SJCRH30 (cell line): ENCODE data around the gene FAM50B. TPM values are rescaled to one million over a fixed set of nuclear protein-coding genes. Genes with fewer than 3 reads are reported as not detected.

Source experiments
- DNase-seq, 2 experiments: peaks; one replicate each; pipeline ENCODE4 v3.0.0-alpha.2; 2015 to 2020
- H3K27ac ChIP-seq: fragments of 250-450 bp; sonication (Bioruptor Pico); 2 replicates; pipeline ENCODE4 v1.5.1; 2020; ENCODE audit warnings: mild to moderate bottlenecking, moderate library complexity
- H3K27me3 ChIP-seq: fragments of 250-450 bp; sonication (Bioruptor Pico); 2 replicates; pipeline ENCODE4 v1.5.1; 2020; ENCODE audit warnings: mild to moderate bottlenecking, moderate library complexity
- H3K36me3 ChIP-seq: fragments of 250-450 bp; sonication (Bioruptor Pico); 2 replicates; pipeline ENCODE4 v1.5.1; 2020; ENCODE audit warnings: mild to moderate bottlenecking, moderate library complexity
- H3K4me1 ChIP-seq: fragments of 250-450 bp; sonication (Bioruptor Pico); 2 replicates; pipeline ENCODE4 v1.5.1; 2020; ENCODE audit warnings: mild to moderate bottlenecking, moderate library complexity
- H3K4me3 ChIP-seq: fragments of 250-450 bp; sonication (Bioruptor Pico); 2 replicates; pipeline ENCODE4 v1.5.1; 2020; ENCODE audit warnings: mild to moderate bottlenecking, moderate library complexity
- H3K9me3 ChIP-seq: fragments of 250-450 bp; sonication (Bioruptor Pico); replicated peaks from 2 replicates; pipeline ENCODE4 v1.5.1; 2020; ENCODE audit warnings: mild to moderate bottlenecking, moderate library complexity
- total RNA-seq: library from RNA; depleted of rRNA; stranded (reverse); fragments of >200 nt; shearing (Covaris generic); gene quantifications from 2 replicates; pipeline ENCODE4 v1.2.3, GENCODE V29; 2014

Gene FAM50B
- total RNA-seq, 1 experiment from 2014 or later = 1.1 TPM

DNA sequence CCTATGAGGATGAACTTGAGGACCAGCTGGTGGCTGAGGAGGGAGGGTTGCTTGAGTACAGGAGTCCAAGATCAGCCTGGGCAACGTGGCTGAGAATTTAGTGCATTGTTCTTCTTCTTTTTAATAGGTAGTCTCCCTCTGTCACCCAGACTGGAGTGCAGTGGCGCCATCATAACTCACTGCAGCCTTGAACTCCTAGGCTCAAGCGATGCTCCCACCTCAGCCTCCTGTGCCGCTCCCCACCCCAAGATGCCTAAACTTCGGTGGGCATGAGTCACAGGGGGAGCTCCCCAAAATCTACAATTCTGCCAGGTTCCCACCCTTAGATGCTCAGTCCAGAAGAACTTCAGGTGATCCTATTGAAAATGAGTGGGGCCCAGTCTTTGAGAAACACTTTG is 21.4 kb downstream of the FAM50B start:
- no peak overlapping the region for H3K27ac ChIP-seq
- no peaks in the 10 kb centered on the region for H3K9me3 ChIP-seq
- no peaks in the 10 kb centered on the region for H3K27me3 ChIP-seq
- DNase-seq = no peak
- H3K36me3 ChIP-seq = no peaks in the 10 kb centered on the region
- H3K4me1 ChIP-seq = no peaks in the 10 kb centered on the region
- no peak overlapping the region for H3K4me3 ChIP-seq

DNA sequence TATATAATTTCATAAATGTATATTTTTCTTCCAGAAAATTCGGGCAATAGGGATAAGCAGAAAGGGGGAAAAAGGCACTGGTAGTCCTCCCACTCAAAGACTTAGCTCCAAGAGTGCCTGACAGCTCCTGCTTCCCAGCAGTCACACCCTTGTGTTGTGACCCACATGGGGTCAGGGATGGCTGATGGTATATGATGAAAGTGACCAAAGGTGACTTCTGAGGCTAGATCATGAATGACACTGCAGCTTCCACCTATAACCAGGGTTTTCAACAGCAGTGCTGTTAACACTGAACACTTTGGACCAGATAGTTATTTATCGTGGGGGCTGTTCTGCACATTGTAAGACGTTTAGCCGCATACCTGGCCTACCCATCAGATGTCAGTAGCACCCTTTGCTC is 22.3 kb downstream of the FAM50B start:
- Histone ChIP-seq H3K27ac (no peak overlapping the region), H3K4me3 (no peak overlapping the region), H3K27me3 (no peaks in the 10 kb centered on the region), H3K9me3 (no peaks in the 10 kb centered on the region), H3K4me1 (no peaks in the 10 kb centered on the region), H3K36me3 (no peaks in the 10 kb centered on the region)
- DNase-seq = no peak

DNA sequence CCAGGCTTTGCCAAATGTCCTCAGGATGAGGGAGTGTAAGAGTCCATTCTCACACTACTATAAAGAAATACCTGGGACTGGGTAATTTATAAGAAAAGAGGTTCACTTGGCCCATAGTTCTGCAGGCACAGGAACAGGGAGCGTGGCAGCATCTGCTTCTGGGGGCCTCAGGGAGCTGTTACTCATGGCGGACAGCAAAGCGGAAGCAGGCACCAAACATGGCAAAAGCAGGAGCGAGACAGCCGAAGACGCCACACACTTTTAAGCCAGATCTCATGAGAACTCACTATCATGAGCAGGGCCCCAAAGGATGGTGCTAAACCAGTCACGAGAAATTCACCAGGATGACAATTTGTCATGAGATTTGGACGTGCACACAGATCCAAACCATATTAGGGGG is 22.8 kb downstream of the FAM50B start:
- Histone ChIP-seq H3K9me3 (no peaks in the 10 kb centered on the region), H3K27me3 (no peaks in the 10 kb centered on the region), H3K4me3 (no peak overlapping the region), H3K36me3 (no peaks in the 10 kb centered on the region), H3K4me1 (no peaks in the 10 kb centered on the region), H3K27ac (no peak overlapping the region)
- no peak for DNase-seq

DNA sequence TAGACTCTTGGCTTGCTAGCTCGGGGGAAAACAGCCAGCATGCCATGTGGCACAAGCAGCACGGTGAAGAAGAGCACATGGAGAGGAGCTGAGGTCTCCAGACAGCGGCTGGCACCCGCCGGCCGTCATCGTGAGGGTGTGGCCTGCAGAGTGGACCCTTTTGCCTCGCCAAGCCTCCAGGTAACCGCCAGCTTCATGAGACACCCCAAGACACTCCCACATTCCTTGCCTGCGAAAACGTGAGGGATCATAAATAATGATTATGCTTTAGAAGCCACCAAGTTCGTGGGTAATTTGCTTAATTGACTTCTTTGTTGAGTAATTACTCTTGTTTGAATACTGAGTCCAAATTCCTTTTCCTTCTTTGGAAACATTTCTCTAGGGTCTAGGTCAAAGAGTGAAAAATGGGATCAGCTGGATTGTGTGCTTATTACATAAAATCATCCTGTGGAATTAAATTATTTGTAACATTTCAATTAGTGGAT is 23.2 kb downstream of the FAM50B start:
- H3K4me1 ChIP-seq = no peaks in the 10 kb centered on the region
- no peaks in the 10 kb centered on the region for H3K9me3 ChIP-seq
- no peak for DNase-seq

DNA sequence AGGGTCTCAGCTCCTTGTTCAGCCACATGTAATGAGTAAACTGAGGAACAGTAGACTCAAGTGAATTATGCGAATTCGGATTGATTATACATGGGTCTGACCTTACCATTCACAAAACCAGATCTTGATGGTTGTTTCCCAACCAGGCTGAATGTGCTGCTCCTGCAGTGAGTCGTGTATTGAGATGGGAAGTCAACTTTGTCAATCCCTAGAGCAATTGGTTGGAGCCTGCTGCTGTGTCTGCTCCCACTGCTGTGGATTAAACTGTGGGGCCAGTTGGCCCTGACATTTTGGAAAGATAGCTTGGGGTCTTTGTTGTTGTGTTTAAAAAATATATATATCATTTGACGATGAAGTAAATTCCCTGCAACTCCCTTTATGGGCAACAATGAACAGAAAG is 23.9 kb downstream of the FAM50B start:
- H3K9me3 ChIP-seq = no peaks in the 10 kb centered on the region
- DNase-seq = no peak
- no peak overlapping the region for H3K27ac ChIP-seq
- no peaks in the 10 kb centered on the region for H3K27me3 ChIP-seq
- H3K4me1 ChIP-seq = no peaks in the 10 kb centered on the region
- no peak overlapping the region for H3K4me3 ChIP-seq
- no peaks in the 10 kb centered on the region for H3K36me3 ChIP-seq

More for the DNA sequence above, 23.2 kb downstream of the FAM50B start:
- H3K4me3 ChIP-seq = no peak overlapping the region
- no peak overlapping the region for H3K27ac ChIP-seq
- H3K36me3 ChIP-seq = no peaks in the 10 kb centered on the region
- H3K27me3 ChIP-seq = no peaks in the 10 kb centered on the region

DNA sequence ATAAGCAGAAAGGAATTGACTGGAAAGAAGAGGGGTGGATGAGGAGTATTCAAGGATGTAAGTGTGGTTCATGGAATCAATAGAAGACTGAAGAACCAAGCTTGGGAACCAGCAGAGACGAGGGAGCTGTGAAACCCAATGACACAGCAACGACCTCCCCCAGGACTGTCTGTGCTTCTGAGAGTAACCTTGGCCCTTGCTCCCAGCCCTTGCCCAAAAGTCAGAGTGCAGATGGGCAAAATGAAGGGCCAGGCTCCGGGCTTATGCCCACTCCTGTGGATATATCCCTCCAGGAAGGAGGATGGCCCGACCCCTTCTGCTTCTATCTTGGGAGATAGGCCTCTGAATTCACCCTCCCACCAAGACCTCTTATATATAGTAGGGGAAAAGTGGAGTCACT is 24.9 kb downstream of the FAM50B start:
- Histone ChIP-seq H3K27ac (no peak overlapping the region), H3K27me3 (no peaks in the 10 kb centered on the region), H3K4me1 (no peaks in the 10 kb centered on the region), H3K9me3 (no peaks in the 10 kb centered on the region), H3K36me3 (no peaks in the 10 kb centered on the region), H3K4me3 (no peak overlapping the region)
- DNase-seq = no peak

DNA sequence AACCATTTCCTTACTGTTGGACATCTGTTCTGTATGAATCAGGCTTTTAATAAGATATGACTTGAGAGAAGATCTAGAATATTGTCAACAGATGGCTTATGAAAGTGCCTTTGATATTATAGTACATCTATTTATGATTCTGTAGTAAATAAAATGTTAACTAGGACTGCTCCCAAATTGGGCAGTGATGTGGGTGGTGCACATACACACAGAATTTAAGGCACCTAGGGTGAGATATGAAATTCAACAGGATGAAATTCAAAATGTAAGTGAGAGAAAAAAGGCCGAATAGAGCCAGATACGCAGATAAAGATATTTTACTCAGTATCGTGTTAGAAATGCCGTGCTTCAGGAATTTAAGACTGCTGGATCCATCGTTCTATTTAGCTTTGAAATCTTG is 26.3 kb downstream of the FAM50B start:
- DNase-seq = no peak
- Histone ChIP-seq H3K4me3 (no peak overlapping the region), H3K9me3 (no peaks in the 10 kb centered on the region), H3K27me3 (no peaks in the 10 kb centered on the region), H3K27ac (no peak overlapping the region), H3K4me1 (no peaks in the 10 kb centered on the region), H3K36me3 (no peaks in the 10 kb centered on the region)

DNA sequence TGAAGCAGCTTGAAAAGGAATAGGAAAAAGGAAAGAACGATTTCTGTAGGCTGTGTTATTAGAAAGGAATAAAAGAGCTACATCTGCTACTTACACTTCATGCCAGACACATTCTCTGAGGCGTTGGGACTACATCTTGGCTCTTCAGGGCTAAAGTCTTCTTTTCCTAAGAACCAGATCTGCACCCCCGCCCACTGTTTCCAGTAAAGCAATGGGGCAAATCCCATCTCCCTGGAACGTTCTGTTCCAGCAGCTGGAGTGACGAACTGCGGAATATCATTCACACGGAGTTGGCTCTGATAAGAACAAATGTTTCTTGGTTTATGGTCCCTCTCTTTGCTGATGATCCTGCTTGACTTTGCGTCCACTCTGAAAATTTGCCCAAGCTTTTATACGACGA is 26.9 kb downstream of the FAM50B start:
- Histone ChIP-seq H3K36me3 (no peaks in the 10 kb centered on the region), H3K4me1 (no peaks in the 10 kb centered on the region), H3K4me3 (no peak overlapping the region), H3K27me3 (no peaks in the 10 kb centered on the region), H3K9me3 (no peaks in the 10 kb centered on the region), H3K27ac (no peak overlapping the region)
- DNase-seq = no peak

DNA sequence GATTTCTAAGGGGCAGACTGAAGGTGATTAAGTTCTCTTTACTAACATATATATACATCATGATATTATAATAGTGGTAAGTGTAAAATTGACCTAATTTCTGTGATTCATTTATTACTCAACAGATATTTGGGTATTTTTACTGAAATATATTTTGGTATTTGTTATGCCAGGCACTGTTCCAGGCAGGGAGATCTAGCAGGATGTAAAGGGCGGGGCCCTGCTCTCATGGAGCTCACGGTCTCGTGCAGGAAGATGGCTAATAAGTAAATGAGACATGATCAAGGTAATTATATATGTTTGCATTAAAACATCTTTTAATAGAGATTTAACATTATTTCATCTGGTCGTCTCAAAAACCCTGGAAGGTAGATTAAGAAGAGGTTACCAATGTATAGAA is 27.7 kb downstream of the FAM50B start:
- H3K27me3 ChIP-seq = no peaks in the 10 kb centered on the region
- H3K27ac ChIP-seq = no peak overlapping the region
- H3K9me3 ChIP-seq = no peaks in the 10 kb centered on the region
- H3K4me1 ChIP-seq = no peaks in the 10 kb centered on the region
- H3K4me3 ChIP-seq = no peak overlapping the region
- no peak for DNase-seq
- H3K36me3 ChIP-seq = no peaks in the 10 kb centered on the region

DNA sequence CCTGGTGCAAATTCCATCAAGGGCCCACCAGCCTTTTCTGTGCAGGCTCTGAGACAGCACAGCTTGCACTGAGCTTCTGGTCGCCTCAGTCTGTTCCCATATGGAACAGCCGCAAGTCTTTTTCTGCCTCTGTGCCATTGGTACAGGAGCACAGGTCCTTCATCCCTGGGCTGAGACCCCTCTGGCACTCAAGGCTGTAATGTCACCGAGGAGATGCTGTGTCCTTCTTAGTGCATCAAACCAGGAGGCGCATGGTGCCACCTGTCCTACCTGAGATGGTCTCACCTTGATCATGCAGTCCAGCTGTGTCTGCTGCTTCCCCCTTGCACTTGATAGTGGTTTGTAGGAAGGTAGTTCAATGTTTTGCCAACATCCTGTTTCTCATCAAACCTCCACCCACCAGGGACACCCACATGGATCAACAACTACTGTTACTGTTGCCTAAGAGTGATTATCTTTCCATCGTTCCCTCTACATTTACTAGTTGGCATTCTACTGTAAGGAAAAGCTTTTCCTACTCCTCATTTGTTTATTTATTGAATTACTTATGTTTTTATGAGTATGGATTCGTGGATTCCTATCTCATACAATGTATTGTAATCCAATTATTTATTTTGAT is 29.0 kb downstream of the FAM50B start:
- DNase-seq = no peak
- H3K27ac ChIP-seq = no peak overlapping the region
- H3K4me1 ChIP-seq = no peaks in the 10 kb centered on the region

DNA sequence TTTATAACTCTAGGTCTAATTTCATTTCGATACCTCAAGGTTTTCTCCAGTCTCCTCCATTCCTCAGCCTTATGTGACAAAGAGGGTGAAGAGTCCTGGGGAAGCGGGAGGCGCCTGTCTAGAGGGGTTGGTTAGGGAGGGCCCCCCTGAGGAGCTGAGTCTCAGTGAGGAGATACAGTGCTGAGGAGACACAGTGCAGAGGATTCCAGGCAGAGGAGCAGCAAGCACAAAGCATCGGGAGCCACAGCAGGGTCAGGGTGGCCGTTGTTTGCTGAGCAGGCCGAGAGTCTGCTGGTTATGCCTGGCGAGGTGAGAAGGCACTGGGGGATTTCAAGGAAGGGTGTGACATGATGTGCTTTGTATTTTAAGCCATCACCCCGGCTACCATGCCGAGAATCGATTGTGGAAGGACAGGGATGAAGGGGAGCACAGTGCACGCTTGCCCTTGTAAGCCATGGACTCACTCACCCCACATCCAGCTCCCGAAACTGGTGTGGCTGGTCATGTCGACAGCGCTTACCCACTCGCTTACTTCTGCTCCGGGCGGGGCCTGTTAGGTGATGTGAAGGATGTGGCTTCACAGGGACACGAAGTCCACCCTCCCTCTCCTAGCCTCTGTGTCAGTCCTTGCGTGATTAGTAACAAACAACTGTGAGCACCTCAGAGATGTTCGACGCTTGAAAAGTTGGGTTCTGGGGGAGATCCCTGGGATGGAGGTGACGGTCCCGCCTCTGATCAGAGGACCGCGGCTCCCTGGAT is 30.2 kb downstream of the FAM50B start:
- H3K36me3 ChIP-seq = no peaks in the 10 kb centered on the region
- H3K27me3 ChIP-seq = no peaks in the 10 kb centered on the region
- no peak for DNase-seq
- no peaks in the 10 kb centered on the region for H3K9me3 ChIP-seq
- peaks cover 8% of the 10 kb centered on the region for H3K4me1 ChIP-seq
- H3K27ac ChIP-seq = no peak overlapping the region
- no peak overlapping the region for H3K4me3 ChIP-seq

More for the DNA sequence above, 29.0 kb downstream of the FAM50B start:
- Histone ChIP-seq H3K36me3 (no peaks in the 10 kb centered on the region), H3K9me3 (no peaks in the 10 kb centered on the region), H3K27me3 (no peaks in the 10 kb centered on the region), H3K4me3 (no peak overlapping the region)

DNA sequence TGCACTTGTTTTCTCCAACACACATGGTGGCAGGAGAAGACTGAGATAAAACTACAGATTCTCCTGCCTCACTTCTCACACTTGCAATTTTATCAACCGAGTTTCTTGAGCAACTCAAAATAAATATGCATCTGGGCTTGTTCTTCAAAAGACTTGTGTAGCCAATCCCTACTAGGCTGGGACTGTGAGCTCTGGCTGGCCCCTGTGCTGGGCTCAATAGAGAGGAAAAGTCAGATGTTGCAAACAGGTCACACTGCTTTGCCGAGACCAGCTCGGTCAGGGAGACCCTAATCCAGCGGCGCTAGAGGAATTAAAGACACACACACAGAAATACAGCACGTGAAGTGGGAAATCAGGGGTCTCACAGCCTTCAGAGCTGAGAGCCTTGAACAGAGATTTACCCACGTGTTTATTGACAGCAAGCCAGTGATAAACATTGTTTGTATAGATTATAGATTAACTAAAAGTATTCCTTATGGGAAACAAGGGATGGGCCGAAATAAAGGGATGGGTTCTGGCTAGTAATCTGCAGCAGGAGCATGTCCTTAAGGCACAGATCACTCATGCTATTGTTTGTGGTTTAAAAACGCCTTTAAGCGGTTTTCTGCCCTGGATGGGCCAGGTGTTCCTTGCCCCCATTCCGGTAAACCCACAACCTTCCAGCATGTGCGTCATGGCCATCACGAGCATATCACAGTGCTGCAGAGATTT is 32.7 kb downstream of the FAM50B start:
- no peak for DNase-seq
- no peaks in the 10 kb centered on the region for H3K36me3 ChIP-seq
- no peak overlapping the region for H3K27ac ChIP-seq

DNA sequence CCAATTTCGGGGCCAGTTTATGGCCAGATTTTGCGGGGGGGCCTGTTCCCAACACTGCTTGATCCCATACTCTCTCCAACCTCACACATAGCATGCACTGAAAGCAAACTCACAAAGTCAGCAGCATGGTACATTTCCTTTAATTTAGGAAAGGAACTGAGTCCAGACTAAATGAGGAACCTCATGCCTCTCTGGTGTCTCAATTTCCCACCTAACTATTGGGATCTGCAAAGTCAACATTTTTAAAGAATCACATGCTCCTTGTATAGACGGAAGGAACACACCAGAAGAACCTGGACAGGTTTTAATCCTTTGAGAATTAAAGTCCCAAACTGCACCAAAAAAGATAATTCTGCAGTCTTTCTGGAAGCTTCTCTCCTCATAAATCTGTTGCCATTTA is 33.3 kb downstream of the FAM50B start:
- Histone ChIP-seq H3K4me3 (no peak overlapping the region), H3K9me3 (no peaks in the 10 kb centered on the region), H3K4me1 (peaks cover 14% of the 10 kb centered on the region), H3K27ac (no peak overlapping the region), H3K27me3 (no peaks in the 10 kb centered on the region), H3K36me3 (no peaks in the 10 kb centered on the region)
- no peak for DNase-seq

More for the DNA sequence above, 32.7 kb downstream of the FAM50B start:
- no peak overlapping the region for H3K4me3 ChIP-seq
- H3K27me3 ChIP-seq = no peaks in the 10 kb centered on the region
- H3K9me3 ChIP-seq = no peaks in the 10 kb centered on the region
- peaks cover 14% of the 10 kb centered on the region for H3K4me1 ChIP-seq

DNA sequence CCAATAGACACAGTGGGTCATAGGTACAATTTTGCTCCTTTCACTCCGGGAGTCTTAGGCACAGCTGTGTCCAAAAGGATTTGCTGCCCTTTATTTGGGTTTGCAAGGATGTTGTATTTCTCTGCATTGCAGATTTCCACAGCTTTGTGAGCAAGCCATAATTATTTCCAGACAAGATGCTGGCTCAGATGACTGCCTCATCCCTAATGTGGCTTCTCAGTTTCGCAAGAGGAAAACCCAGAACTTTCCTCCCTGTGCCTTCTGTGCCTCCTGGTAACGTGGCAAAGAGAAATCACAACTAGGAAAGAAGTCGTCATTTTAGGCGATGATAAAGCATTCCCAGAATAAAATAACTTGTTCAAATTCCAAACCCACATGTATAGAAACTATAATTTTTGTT is 33.7 kb downstream of the FAM50B start:
- no peak for DNase-seq
- no peaks in the 10 kb centered on the region for H3K27me3 ChIP-seq
- peaks cover 14% of the 10 kb centered on the region for H3K4me1 ChIP-seq
- H3K36me3 ChIP-seq = no peaks in the 10 kb centered on the region
- H3K4me3 ChIP-seq = no peak overlapping the region
- H3K27ac ChIP-seq = no peak overlapping the region
- H3K9me3 ChIP-seq = no peaks in the 10 kb centered on the region

DNA sequence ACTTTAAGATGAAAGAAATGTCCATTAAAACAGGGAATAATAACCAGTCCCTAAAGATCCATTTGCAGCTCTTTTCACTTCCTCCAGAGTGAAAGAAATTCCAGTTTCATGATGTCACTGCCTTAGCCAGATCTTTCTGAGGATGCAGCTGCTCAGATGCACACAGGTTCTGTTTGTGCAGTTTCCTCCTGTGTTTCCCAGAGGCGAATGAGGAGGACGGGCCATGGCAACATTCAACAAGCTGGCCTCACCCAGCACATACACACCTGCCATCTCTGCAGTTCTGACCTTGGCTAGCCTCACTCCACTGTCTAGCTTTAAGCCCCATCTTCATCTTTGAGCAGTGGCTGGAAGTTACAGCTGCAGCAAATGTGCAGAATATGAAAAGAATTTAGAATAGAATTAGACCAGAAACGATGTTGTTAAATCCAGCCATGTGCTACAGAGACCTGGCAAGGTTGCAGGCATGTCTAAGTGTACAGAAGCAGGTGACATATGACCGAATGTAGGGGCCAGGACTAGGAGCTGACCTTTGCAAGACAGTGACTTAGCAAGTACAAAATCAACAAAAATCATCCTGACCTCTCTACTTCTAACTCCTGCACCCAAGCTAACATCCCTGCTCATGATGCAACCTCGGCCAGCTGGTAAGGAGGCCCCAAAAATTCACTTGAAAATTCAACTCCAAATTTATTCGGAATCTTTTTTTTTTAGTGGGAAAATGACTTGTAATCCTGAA is 35.0 kb downstream of the FAM50B start:
- Histone ChIP-seq H3K4me1 (peaks cover 14% of the 10 kb centered on the region), H3K9me3 (no peaks in the 10 kb centered on the region), H3K27me3 (no peaks in the 10 kb centered on the region), H3K36me3 (no peaks in the 10 kb centered on the region), H3K27ac (0 out of 2 replicates have a peak overlapping the region, but pooled peaks have one; percentile 22), H3K4me3 (no peak overlapping the region)
- DNase-seq = peak; percentile 50 to 63
